ENCODE results near the gene EN2.

Gene EN2

DNA sequence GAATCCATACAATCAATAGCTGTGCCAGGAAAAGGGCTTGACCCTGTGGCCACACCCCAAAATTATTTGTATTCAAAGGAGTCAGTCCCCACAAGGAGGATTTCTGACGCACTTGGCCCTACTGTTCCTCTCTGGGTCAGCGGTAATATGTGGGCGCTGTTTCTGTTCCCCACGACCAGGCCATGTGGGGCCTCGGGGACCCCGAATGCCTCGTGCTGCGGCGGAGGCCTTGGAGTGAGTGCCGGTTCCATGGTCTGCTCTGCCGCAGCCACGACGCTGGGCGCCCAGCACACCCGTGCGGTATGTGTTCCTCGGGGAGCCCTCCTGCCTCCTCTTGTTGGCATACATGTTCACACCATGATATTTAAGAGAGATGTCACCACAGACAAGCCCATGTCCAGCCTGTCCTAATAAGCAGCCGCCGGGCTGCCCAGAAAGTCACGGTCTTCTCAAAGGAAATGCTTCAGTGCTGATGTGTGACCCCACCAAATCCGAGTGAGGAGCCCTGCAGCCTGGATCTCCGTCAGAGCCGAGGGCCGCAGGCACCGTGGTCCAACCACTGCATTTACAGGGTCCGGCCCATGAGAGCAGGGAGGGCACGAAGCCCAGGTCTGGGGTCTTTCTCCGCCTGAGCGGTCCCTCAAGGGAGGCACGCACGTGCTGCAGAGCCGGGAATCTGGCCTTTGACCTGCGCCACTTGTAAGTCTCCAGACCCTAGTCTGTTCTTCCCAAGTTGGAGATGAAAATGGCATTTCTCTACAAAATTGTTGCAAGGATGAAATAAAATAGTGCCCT, 36.0 kb downstream of the EN2 start:
- DNase-seq (ENCODE audit: insufficient read length) (no peak), FAIRE-seq (no peak)
- TF ChIP-seq POLR2AphosphoS5 (IDR thresholded peaks at IDR 0.05; ENCODE audit: low read depth, low read length): no peak
- TF ChIP-seq POLR2A (IDR thresholded peaks at IDR 0.05; ENCODE audit: low read depth, low read length): no peak
- no peak for TF ChIP-seq TAF1 (IDR thresholded peaks at IDR 0.05; ENCODE audit: borderline replicate concordance, low read depth, low read length)

DNA sequence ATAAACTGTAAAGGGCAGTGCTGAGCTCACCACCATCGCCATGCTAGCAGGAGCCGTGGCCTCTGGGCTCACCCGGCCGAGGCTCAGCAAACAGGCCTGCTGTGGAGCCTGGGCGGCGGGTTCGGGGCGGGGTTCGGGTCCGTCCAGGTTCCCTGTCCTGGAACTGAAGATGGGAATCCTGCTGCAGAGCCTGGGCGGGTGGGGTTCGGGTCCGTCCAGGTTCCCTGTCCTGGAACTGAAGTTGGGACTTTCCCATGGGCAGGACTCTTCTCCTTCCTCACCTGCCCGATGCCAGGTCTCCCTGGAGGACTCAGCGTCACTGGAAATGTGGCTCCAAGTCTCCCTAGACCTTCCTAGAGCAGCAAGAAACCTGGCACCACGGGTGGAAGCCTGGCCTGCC, 36.6 kb downstream of the EN2 start:
- FAIRE-seq (no peak), DNase-seq (ENCODE audit: insufficient read length) (no peak)
- TF ChIP-seq POLR2A (IDR thresholded peaks at IDR 0.05; ENCODE audit: low read depth, low read length) (no peak), TAF1 (IDR thresholded peaks at IDR 0.05; ENCODE audit: borderline replicate concordance, low read depth, low read length) (no peak), POLR2AphosphoS5 (IDR thresholded peaks at IDR 0.05; ENCODE audit: low read depth, low read length) (no peak)

DNA sequence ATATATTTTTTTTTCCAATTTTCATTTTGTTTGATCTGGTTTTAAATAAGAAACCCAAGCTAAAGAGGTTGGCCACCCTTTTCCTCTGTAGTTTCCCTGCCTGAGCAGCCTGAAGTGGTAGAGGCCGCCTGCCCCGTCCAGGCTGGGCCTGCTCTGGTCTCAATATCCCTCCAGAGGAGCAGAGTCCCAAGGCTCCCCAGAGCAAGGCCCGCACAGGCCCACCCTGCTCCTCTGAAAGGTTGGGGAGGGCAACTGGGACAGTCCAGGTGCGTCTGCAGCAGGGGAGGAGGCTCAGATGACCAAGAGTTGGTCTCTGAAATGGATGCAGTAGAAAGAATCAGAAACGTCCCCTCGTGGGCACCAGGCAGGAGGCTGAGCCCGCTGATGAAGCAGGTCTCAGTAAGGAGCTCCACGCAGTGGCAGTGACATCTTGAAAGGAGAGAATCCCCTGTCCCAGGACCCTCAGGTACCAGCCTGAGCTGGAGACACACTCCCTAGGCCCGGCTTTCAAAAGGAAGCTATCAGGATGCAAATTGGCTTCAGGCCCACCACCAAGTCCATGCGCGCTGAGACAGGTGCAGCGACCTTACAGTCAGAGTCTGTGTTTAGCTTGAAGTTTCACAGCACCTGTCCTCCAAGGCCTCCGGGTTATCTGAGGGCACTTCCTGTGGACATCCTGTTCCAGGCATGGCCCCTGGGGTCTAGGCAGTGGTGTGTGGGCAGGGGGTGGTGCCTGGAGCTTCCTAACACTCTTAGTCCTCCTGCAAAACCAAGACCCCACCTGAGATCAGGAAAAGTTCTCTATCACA, 37.7 kb downstream of the EN2 start:
- FAIRE-seq (no peak), DNase-seq (ENCODE audit: insufficient read length) (no peak)
- TF ChIP-seq POLR2AphosphoS5 (IDR thresholded peaks at IDR 0.05; ENCODE audit: low read depth, low read length): no peak
- TF ChIP-seq TAF1 (IDR thresholded peaks at IDR 0.05; ENCODE audit: borderline replicate concordance, low read depth, low read length): no peak
- TF ChIP-seq POLR2A (IDR thresholded peaks at IDR 0.05; ENCODE audit: low read depth, low read length): no peak

DNA sequence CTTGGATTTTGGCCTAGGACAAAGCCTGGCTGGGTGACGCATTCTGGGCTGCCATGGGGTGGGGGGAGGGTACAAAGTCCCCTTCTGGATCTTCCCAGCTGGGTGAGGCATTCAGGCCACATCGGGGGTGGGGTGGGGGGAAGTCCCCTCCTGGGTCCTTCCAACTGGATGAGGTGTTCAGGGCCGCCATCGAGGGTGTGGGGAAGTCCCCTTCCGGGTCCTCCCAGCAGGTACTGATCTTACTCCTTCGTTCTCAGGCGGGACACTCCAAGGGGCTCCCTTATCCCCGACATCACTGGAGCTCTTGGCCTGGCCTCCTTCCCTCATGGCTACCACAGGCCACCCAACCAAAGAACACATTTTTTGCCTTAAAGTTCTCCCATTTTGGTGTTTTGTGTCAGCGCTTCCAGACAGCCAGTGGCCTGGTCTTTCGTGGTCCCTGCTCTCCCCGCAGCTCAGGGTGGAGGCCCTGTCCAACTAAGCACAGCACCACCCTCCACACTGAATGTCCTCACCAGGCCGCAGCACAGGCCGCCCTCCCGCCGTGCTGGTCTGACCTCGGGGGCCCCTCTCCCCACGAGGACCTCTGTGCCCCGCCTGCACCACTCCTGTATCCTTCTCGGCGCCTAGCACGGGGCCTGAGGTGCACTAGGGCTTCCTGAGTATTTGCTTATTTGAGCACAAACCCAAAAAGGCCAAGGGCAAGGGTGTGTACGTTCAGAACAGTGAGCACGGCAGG, 38.5 kb downstream of the EN2 start:
- FAIRE-seq: no peak
- no peak for DNase-seq (ENCODE audit: insufficient read length)
- TF ChIP-seq POLR2AphosphoS5 (IDR thresholded peaks at IDR 0.05; ENCODE audit: low read depth, low read length) (no peak), TAF1 (IDR thresholded peaks at IDR 0.05; ENCODE audit: borderline replicate concordance, low read depth, low read length) (no peak), POLR2A (IDR thresholded peaks at IDR 0.05; ENCODE audit: low read depth, low read length) (no peak)

DNA sequence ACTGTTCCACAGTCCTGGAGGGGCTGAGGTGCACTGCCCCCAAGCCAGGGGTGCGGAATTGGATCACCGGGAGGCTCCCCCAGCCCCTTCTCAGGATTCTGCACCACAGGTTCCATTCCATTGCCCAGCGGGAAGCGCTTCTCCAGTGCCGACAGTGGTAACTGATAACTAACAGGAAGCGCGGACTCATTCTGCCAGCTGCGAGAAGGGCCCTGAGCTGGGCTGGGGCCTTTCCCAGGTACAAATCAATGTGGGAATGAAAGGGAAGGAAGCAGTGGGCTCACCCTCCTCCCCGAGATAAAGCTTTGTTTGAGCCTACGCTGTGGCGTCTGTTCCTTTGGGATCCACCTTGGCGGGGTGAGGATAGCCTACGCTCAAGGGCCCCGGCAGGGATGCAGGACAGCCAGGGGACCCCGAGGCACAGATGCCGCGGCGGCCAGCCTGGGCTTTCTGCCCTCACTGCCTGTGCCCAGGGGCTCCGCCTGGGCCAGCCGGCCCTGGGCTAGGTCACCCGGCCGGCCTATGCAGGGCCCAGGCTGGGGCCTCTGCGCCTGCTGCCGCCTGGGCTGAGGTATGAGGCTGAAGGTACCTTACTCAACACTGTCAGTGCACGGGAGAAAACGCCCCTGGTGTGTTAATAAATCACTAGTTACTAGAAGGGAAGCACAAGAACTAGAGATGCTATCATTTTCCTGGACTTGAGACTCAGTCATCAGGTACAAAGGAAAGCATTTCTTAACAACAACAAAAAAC, 39.4 kb downstream of the EN2 start:
- FAIRE-seq (no peak), DNase-seq (ENCODE audit: insufficient read length) (no peak)
- TF ChIP-seq POLR2AphosphoS5 (IDR thresholded peaks at IDR 0.05; ENCODE audit: low read depth, low read length) (no peak), POLR2A (IDR thresholded peaks at IDR 0.05; ENCODE audit: low read depth, low read length) (no peak), TAF1 (IDR thresholded peaks at IDR 0.05; ENCODE audit: borderline replicate concordance, low read depth, low read length) (no peak)

DNA sequence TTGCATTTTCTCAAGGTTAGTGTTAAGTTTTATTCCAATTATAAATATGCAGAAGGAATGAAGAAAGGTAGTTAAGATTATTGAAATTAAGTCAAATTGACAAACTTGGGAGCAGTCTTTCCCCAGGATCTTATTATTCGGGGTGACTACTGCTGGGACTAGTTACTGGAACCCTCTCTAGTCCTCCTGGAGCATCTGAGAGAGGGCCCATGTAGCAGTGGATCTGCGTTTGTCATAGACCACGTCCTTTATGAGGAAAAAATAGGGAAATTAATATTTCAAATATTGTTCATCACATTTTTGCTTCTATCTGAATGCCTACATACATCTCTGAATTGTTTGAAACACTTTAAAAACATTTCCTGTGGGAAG, 47.5 kb downstream of the EN2 start:
- FAIRE-seq (no peak), DNase-seq (ENCODE audit: insufficient read length) (no peak)
- TF ChIP-seq POLR2AphosphoS5 (IDR thresholded peaks at IDR 0.05; ENCODE audit: low read depth, low read length) (no peak), POLR2A (IDR thresholded peaks at IDR 0.05; ENCODE audit: low read depth, low read length) (no peak), TAF1 (IDR thresholded peaks at IDR 0.05; ENCODE audit: borderline replicate concordance, low read depth, low read length) (no peak)

DNA sequence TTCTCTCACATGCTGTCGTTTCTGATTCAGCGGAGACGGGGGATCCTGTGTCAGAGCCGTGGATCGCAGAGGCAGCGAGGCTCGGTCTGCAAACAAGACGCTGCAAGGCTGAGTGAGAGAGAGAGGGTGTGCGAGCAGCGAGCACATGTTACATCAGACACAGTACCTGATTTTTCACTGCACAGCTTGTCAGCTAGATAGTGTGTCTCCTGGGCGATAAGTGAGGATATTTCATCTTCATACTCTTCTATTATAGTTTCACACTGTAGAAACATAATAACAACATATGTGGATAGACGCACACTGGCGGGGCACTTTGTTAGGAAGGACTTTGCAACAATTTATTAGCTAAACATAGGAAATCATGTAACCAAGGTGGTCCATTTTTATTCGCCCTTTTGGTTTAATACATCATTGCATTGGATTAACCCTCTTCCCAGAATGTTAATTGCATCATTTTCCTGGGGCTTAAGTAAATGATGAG, 49.0 kb downstream of the EN2 start:
- TF ChIP-seq POLR2AphosphoS5 (IDR thresholded peaks at IDR 0.05; ENCODE audit: low read depth, low read length): no peak
- no peak for TF ChIP-seq TAF1 (IDR thresholded peaks at IDR 0.05; ENCODE audit: borderline replicate concordance, low read depth, low read length)
- no peak for TF ChIP-seq POLR2A (IDR thresholded peaks at IDR 0.05; ENCODE audit: low read depth, low read length)
- DNase-seq (ENCODE audit: insufficient read length) (no peak), FAIRE-seq (no peak)

DNA sequence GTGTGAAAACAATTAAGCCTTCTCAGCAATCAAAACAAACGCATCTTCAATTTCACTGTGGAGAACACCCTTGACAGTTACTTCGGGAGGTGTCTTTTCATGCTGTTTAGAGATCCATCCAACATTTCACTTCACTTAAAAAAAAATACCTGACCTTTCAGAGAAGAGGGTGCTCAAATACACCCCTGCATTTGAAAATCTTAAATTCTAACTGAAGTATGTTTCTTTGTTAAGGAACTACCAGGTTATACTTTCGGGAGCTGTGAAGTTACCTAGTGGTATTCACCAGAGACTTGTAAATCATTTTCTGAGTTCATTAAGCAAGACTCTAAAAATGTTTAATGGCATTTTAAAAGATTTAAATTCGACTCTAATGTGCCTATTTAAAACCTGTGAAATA, 49.6 kb downstream of the EN2 start:
- FAIRE-seq (no peak), DNase-seq (ENCODE audit: insufficient read length) (no peak)
- TF ChIP-seq POLR2A (IDR thresholded peaks at IDR 0.05; ENCODE audit: low read depth, low read length) (no peak), POLR2AphosphoS5 (IDR thresholded peaks at IDR 0.05; ENCODE audit: low read depth, low read length) (no peak), TAF1 (IDR thresholded peaks at IDR 0.05; ENCODE audit: borderline replicate concordance, low read depth, low read length) (no peak)

DNA sequence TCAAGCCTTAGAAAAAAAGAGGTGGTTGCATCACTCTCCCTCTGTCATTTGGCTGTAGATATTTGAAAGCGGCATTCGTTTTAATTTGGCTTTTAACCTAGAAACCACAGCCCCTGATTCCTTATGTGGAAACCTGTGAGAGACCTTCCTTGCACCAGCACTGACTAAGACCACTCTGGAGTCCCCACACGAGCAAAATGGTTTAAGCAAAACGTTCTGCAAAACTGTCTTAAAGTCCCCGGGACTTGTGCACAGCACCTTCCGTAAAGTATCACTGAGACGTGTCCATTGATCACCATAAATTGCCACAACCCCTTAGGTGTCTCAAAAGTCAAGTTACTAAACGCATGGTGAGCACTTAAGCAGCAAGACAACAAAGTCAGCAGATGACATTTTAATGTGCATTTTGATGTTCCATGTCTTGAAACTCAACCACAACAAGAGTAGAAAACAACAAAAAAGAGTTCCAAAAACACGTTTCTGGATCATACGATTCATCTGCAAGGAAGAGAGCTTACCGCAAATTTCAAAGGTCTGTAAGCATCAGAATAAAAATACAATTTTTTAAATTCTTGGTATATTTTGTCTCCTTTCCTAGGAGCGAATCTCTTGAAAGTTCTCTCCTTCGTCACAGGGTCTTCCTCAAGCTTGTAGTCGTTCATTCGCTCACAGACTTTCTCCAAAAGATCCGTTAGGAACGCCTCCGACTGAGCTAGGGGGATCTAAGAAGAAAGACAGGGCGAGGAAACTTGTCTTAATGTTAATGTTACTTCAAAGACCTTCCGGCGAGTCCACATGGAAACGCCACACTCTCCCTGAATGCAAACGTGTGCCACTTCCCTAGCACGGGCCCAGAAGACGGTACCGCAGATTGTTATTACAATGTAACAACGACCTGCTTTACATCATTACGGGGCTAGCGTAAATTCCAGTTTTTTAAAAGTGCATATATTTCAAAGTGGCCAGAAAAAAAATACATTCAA, 50.7 kb downstream of the EN2 start:
- FAIRE-seq (no peak), DNase-seq (ENCODE audit: insufficient read length) (no peak)
- TF ChIP-seq POLR2AphosphoS5 (IDR thresholded peaks at IDR 0.05; ENCODE audit: low read depth, low read length): no peak
- no peak for TF ChIP-seq TAF1 (IDR thresholded peaks at IDR 0.05; ENCODE audit: borderline replicate concordance, low read depth, low read length)
- no peak for TF ChIP-seq POLR2A (IDR thresholded peaks at IDR 0.05; ENCODE audit: low read depth, low read length)

DNA sequence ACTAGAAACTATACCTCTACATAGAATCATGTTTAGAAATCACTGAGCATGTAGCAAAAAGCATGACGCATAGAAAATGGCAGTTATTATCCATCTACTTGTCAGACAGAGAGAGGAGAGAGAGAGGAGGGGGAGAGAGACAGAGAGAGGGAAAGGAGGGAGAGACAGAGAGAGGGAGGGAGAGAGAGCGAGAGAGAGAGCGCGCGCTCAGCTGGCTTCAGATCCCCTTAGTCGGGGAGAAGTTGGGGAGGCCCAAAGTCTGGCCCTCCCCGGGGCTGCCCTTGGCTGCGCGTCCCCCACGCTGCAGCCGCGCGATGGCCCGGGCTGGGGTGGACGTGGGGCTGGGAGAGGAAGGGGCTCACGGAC, 51.4 kb downstream of the EN2 start:
- DNase-seq (ENCODE audit: insufficient read length) (no peak), FAIRE-seq (no peak)
- TF ChIP-seq POLR2A (IDR thresholded peaks at IDR 0.05; ENCODE audit: low read depth, low read length) (no peak), TAF1 (IDR thresholded peaks at IDR 0.05; ENCODE audit: borderline replicate concordance, low read depth, low read length) (no peak), POLR2AphosphoS5 (IDR thresholded peaks at IDR 0.05; ENCODE audit: low read depth, low read length) (no peak)

Data from GM12892 (cell line).